HG02938 (cell line): Measurements from ENCODE around the gene CD109.
A peak's percentile ranks its signal among the peaks of the same experiment; 100 is the strongest.
"Not testable (repeated sequence)": the region's sequence is repeated elsewhere in the genome, so short reads cannot be mapped to it uniquely, and the experiment has no call there.

ENCODE experiments used
- ATAC-seq: cut with Tn5 transposase; IDR thresholded peaks from one replicate; pipeline ENCODE4 v1.9.1; 2021; ENCODE audit warnings: mild to moderate bottlenecking, moderate library complexity; ENCODE audit not compliant: unreplicated experiment

Gene CD109

DNA sequence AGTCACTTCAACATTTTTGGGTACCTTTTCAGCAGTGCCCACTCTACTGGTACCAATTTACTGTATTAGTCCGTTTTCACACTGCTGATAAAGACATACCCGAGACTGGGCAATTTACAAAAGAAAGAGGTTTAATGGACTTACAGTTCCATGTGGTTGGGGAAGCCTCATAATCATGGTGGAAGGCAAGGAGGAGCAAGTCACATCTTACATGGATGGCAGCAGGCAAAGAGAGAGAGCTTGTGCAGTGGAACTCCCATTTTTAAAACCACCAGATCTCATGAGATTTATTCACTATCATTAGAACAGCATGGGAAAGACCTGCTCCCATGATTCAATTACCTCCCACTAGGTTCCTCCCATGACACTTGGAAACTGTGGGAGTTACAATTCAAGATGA, 12.4 kb upstream of the CD109 start:
- ATAC-seq = not testable (repeated sequence)

DNA sequence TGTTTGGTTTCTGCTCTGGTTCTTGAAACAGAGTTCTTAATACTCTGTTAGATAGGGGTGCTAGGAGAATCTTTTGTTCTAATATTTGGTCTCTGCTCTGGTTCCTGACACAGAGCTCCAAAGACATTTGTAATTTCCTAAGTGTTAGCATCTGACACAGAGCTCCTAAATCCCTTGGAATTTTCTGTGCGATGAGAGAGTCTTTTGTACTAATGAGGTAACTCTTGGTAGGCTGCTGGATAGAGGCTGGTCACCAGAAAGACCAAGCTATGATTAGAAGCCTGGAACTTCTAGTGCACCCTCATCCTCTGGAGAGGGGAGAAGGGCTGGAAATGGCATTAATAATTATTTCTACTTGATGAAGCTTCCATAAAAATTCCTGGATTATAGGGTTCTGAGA, 7.7 kb upstream of the CD109 start:
- ATAC-seq = no peak

DNA sequence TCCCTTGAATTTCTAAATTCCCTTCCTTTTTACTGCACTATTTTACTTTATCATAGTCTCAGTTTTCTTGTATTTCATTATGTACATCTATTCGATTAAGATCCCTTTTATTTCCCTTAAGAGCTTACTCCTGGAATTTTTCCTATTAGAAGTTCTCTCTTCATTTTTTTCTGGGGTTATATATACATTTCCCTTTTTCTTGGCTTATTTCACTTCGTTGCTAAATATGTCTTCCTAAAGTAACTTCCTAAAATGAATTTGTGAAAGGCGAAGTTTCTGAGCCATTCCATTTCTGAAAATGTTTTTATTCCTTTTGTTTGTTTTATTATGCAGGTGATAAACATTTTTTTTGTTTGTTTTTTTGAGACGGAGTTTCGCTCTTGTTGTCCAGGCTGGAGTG, 5.9 kb upstream of the CD109 start:
- ATAC-seq = no peak

DNA sequence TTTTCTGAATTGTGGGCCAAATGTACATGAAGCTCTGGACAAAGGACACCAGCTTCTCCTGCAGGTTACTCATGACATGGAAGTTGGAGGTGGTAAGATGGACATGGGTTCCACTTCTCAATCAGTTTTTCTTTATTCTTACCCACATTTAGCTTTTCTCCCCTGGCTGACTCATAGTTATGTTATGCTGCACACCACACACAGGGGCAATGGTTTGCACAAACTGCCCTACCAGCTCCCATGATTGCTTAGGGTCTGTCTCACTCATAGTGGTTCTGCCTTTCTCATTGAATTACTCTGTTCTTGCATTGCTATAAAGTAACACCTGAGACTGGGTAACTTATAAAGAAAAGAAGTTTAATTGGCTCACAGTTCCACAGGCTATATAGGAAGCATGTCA, 4.5 kb upstream of the CD109 start:
- no peak for ATAC-seq

DNA sequence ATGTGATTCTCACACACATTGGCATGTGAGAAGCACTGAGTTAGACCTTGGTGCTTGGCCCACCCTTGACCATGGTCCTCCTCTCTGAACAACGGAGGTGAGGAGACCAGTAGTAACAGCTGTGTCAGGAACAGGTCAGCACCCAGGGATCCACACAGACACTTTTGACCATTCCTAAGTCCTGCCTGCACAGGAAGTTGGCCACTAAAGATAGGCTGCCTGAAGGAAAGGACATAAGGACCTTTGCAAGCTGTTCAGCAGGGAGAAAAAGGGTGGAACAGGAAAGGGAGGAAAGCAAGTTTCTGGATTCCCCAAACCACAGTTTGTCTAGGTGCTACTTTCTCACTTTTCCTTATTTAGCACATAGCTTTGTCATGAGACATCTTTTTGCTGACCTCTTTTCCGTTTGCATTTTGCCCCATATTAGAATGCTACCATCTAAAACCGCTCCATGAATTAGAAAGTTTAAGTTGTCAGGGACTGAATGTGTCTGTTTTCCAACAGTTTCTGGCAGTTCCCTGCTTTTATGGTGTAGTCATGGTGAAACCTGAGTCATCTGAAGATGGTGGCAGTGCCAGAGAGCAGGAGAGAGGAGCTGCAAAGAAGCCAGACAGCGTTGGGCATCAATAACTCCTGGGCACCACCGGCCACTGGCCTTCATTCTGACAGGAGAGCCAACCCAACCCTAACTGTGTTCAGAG, 1.1 kb upstream of the CD109 start:
- ATAC-seq = peak; percentile 2

DNA sequence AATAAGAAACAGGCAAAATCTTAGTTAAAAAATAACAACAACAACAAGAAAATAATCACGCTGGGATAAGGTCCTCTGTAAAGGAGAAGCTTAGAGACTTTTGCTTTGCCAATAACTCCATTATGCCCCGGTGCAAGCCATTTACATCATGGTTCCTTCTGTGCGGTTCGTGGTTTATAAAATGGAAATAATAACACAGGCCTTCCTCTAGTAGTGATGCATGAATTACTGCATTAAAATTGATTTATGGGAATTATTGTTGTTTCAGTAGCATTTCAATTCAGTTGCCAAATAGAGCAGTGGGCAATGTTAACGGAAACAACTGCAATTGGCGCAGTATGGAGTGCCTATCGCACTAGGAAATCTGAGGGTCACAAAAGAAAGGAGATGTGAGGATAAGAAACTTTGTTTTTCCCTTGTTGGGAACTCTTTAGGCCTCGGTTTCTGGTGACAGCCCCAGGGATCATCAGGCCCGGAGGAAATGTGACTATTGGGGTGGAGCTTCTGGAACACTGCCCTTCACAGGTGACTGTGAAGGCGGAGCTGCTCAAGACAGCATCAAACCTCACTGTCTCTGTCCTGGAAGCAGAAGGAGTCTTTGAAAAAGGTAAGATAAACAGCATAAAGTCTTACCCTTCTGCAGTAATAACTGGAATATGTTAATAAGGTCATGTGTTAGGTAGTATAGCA, 1.1 kb downstream of the CD109 start:
- no peak for ATAC-seq

DNA sequence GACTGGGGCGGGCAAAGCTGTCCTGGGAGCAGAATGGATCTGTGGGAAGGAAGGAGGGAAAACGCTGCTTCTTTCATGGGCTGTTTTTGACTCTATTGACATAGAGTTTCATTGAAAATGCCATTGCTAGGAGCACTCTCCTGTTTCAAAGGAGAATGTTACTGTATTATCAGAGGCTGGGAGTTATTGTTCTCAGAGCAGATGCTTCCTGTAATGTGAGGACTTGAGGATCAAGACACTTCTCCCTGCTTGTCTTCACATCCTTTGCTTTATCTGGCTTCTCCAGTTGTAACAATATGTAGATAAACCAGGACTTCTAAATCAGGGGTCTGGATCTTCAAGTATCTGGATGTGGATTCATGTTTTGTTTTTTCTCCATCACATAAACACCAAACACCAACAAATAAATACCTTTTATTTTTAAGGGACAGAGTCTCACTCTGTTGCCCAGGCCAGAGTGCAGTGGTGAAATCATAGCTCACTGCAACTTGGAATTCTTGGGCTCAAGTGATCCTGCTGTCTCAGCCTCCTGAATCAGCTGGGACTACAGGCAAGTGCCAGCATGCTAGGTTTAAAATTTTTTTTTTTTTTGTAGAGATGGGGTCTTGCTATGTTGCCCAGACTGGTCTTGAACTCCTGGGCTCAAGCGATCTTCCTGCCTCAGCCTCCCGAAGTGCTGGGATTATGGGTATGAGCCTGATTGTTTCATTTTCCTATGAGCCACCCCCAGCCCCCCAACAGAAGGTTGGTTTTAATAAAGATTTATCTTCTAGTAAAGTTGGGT, 3.9 kb downstream of the CD109 start:
- ATAC-seq = no peak

DNA sequence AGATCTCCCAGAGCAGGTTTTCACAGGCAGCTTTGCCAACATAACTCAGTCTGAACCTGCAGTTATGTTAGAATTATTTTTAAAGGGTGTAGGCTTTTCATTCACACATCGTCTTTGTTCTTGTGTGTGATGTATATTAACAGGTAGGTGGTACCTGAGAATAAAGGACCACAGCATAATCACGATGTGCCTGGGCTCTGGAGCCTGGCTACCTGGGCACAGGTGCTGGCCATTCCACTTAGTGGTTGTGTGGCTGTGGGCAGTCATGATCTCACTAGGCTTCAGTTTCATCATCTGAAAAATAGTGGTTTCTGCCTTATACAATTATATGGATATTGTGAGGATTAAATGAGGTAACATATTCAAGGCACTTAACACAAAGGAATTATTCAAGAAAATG, 6.4 kb downstream of the CD109 start:
- ATAC-seq = no peak

DNA sequence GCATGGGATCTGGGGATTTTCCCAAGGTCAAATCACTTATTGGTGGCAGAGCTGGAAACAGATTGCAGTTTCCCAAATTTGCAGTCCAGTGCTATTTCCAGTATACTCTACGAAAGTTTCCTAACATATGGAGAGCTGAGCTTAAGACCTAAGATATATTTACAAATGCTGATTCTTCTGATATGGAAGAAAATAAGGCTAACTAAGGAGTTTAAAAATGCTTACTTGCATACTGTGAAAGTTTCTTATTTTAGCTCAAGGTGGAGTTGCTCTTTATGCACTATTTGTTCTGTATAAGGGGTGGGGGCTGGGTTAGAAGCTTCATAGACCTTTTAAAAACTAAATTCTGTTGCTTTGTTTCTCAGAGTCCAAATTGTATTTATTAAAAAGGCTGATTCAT, 7.5 kb downstream of the CD109 start:
- no peak for ATAC-seq

DNA sequence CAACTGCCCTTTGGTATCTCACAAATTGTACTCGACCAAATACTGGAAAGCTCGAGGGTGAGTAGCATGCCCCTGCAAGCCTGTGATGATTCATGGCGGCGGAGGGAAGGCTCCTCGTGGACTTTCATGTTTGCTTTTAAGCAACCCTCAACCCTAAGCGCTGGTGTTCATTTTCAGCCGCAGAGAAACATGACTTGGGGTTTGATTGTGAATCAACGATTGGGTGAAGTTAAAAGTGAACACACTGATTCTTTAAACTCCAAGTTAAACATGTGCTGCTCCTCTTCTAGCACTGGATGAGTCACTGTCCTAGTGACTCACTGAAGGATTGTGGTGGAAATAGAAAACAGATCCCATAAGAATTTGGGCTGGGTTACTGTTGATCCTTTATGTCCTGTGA, 8.3 kb downstream of the CD109 start:
- ATAC-seq = no peak

DNA sequence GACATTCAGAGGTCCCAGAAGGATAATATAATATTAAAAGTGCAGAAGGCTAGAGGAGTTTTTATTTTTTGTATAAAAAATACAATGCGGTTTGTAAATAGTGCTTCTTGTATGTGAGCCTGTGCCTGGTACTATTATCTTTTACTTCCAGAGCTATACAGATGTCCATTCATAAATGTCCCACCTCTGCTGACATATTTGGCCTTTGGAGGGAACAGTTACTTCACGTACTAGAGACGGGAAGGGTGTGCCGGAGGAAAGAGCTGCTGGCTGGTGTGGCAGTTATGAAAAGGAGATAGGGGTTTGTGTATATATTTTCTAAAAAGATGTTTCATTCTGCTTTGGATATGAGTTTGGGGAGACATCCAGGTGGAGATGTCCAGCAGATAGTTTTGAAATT, 8.8 kb downstream of the CD109 start:
- ATAC-seq = no peak

DNA sequence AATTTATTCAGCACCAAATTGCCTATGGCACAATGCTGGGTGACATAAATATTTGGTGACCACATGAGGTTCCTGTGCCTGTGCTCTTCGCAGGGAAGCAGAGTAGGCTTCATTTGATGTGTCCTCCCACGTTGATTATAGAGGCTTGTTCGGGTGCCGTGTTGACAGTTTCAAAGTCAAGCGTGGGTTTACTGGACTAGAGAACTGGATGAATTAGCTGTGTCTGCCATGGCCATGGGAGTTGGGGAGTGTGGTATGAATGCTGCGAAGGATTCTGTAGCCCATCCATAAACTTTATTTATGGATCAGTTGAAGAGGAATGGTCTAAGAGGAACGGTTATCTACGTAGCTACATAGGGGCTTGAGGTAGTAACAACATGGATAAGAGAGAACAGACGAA, 11.0 kb downstream of the CD109 start:
- ATAC-seq = no peak

DNA sequence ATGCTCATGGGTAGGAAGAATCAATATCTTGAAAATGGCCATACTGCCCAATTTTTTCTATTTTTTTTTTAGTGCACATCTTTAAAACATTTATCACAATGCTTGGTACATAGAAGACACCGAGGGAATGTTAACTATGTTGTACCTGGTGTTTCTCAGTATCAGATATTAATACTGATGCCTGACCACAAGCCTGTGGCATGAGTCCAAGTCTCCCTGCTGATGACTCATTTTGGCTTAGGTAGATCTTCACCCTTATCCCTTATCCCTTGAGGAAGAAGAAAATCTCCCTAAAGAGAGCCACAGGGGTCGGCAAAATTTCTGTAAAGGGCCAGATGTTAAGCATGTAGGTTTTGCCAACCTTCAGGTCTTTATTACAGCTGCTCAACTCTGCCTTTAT, 14.5 kb downstream of the CD109 start:
- ATAC-seq = no peak

DNA sequence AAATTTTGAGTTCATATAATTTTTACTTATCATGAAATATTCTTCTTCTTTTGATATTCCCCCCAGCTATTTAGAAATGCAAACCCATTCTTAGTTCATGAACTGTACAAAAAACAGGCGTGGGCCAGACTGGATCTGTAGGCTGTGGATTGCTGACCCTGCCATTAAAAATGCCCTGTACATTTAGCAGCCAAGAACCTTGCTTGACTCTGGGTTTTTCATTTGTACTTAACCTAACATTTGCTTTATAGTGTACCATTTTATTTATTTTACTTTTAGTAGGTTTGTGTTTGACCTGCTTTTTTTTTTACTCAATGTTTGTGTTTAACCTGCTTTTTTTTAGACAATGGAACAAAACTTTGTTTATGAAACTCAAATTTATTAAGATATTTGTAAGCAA, 14.9 kb downstream of the CD109 start:
- no peak for ATAC-seq

DNA sequence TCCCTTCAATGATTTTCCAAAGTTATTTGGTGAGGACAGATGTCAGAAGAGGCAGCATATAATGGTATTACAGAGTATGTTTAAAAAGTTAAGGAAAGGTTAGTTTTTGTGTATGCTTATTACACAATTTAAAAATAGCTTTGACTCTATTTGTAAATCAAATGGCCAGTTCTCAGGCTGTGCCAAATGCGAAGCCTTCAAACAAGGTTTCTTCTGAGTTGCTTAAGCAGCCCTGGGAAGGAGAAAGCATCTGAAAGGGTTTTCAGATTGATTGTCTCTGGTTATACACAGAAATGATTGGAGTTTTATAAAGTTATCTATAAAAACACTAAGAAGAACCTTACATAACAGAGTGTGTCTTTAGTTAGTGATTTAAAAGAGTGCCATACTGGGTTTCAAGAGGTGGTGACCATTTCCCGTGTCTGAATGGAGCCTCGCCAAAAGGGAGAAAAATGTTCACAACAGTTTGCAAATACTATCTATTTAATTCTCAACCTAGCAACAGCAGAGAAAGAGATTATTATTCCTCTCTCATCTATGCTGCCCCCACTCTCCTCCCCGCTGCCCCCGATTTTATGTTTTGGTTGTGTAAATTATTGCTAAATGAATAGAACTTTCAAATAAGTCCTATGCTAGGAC, 16.7 kb downstream of the CD109 start:
- ATAC-seq = no peak

DNA sequence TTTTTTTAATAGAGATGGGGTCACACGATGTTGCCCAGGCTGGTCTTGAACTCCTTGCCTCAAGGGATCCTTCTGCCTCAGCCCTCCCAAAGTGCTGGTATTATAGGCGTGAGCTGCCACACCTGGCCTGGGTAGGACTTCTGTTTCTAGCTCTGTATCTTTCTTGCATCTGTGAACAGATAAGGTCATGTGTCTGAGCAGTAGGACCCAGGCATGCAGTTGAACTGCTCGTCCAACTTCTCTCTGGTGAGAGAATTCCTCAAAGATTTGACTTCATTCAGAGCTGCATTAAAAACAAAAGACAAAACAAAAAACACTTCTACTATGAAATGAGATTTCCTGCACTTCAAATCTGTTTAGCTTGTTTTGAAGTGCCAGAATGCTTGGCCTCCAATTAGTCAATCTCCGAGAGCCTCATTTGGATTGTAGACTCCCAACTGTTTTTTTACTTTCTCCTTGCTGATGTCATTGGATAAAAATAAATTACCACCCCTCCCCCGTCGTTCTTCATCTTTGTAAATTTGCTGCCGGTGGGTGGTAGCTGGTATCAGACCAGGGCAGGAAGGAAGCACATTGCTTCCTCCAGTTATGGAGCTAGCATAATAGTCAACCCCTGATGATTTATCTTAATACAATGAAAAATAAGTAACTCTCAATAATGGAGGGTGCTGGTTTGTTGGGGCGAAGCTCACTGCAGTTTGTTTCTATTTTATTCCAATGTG, 17.6 kb downstream of the CD109 start:
- ATAC-seq = no peak

DNA sequence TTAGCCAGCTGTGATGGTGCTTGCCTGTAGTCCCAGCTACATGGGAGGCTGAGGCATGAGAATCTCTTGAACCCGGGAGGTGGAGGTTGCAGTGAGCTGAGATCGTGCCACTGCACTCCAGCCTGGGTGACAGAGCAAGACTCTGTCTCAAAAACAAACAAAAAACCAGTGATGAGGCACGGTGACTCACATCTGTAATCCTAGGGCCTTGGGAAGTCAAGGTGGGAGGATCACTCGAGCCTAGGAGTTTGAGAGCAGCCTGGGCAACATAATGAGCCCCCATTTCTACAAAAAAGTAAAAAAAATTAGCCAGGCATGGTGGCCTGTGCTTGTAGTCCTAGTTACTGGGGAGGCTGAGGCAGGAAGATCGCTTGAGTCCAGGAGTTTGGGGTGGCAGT, 19.1 kb downstream of the CD109 start:
- ATAC-seq = not testable (repeated sequence)

DNA sequence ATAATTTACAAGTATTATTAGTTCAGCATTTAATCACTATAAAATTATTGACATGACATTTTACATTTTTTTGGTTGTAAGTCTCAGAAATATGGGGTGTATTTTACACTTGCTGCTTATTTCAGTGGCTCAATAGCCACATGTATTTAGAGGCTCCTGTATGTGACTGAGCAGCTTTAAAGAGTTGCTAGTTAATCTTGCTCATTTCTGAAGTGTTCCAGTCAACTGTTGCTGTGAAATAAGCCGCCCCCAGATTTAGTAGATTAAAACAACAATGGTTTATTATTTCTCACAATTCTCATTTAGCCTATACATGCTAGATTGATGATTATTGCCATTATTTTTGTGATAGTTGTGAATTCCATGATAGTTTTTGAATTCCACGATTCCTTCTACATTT, 23.0 kb downstream of the CD109 start:
- no peak for ATAC-seq

DNA sequence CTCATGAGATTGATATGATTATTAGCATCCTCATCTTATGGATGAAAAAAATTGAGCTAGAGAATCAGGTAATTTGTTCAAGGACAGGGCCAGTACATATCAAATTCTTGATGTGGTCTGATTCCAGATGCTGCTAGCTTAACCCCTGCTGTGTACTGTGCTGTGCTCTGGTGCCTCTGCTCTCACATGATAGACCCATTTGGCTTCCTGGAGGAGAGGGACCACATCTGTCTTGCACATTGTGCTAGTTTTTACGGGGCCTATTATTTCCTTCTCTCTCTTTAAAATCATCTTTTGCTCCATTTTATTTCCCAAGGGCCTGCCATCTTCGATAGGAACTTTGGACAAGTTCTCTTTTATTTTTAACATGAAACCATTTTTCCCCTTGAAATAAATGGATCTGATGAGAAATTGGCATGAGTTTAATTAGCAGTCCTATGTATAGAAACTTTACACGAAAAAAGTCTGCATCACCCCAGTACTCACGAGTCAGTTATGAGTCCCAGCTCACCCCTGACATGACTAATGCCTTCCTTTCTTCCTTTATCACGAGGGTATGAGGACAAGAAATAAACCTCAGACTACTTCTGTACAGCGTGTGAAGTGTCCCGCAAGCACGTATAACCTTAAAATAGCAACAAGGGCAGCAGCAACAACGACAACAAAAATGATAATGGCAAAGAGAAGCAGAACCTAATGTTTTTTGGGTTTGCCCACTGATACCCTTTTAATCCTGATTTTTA, 26.5 kb downstream of the CD109 start:
- ATAC-seq = peak; percentile 77

DNA sequence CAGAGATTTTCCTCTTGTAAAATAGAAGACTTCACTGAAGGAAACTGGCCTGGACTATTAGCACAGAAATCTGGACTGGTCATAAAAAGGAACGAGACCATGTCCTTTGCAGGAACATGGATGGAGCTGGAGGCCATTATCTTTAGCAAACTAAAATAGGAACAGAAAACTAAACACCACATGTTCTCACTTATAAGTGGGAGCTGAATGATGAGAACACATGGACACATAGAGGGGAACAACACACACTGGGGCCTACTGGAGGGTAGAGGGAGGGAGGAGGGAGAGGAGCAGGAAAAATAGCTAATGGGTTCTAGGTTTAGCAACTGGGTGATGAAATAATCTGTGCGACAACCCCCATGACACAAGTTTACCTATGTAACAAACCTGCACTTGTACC, 27.5 kb downstream of the CD109 start:
- ATAC-seq = not testable (repeated sequence)
